CD14-positive monocyte (primary cell): ENCODE data around the gene SERPINA5. TPM values are rescaled to one million over a fixed set of nuclear protein-coding genes. Genes with fewer than 3 reads are reported as not detected.
"Not testable (repeated sequence)": the region's sequence is repeated elsewhere in the genome, so short reads cannot be mapped to it uniquely, and the experiment has no call there.

ENCODE experiments used
- DNase-seq, 3 donors: peaks; one replicate each; pipeline ENCODE4 v3.0.0-alpha.2; 2011 to 2022
- H2AFZ ChIP-seq: 2 replicates; pipeline ENCODE4 v1.6.0; 2012; ENCODE audit warnings: mild to moderate bottlenecking, low read depth, low read length, inconsistent platforms; ENCODE audit not compliant: insufficient read depth, poor library complexity, severe bottlenecking
- H3K27ac ChIP-seq, 2 donors: 1 replicate in 1 of 2; 2 replicates in 1 of 2; pipeline ENCODE4 v1.5.1; 2012 to 2013; ENCODE audit warnings: low read length in 2 of 2, control low read depth in 1 of 2, inconsistent platforms in 1 of 2, low read depth in 1 of 2, mild to moderate bottlenecking in 1 of 2
- H3K27me3 ChIP-seq, 2 donors: one replicate each; pipeline versions ENCODE4 v1.6.0 to v1.6.1; 2011 to 2013; ENCODE audit warnings: low read length in 2 of 2; ENCODE audit not compliant: control insufficient read depth in 2 of 2, insufficient read depth in 2 of 2
- H3K36me3 ChIP-seq, 2 donors: replicated peaks in 1 of 2; 1 replicate in 1 of 2; 2 replicates in 1 of 2; pipeline versions ENCODE4 v1.5.1 to v1.6.1; 2012 to 2013; ENCODE audit warnings: low read length in 2 of 2, control low read depth in 1 of 2, inconsistent platforms in 1 of 2, mild to moderate bottlenecking in 1 of 2; ENCODE audit not compliant: insufficient read depth in 2 of 2, control insufficient read depth in 1 of 2
- H3K4me1 ChIP-seq, 2 donors: 1 replicate in 1 of 2; 2 replicates in 1 of 2; pipeline versions ENCODE4 v1.5.1 to v1.6.1; 2012 to 2013; ENCODE audit warnings: low read length in 2 of 2, control low read depth in 1 of 2, inconsistent platforms in 1 of 2, mild to moderate bottlenecking in 1 of 2, moderate library complexity in 1 of 2; ENCODE audit not compliant: insufficient read depth in 2 of 2, control insufficient read depth in 1 of 2
- H3K4me2 ChIP-seq: replicated peaks from 2 replicates; pipeline ENCODE3; 2012; ENCODE audit warnings: low read length, moderate library complexity, mild to moderate bottlenecking; ENCODE audit not compliant: poor library complexity, severe bottlenecking; ENCODE audit errors: extremely low read depth
- H3K4me3 ChIP-seq, 3 experiments: fragments of 200-600 bp in 1 of 3; sonication (generic) in 1 of 3; replicated peaks in 1 of 3; 1 replicate in 2 of 3; 2 replicates in 1 of 3; pipeline ENCODE4 v1.5.1; 2011 to 2013; ENCODE audit warnings: low read length in 3 of 3, mild to moderate bottlenecking in 3 of 3, control low read depth in 2 of 3, low read depth in 2 of 3, inconsistent platforms in 1 of 3, moderate library complexity in 1 of 3
- H3K79me2 ChIP-seq: 2 replicates; pipeline ENCODE4 v1.6.0; 2012; ENCODE audit warnings: mild to moderate bottlenecking, control low read depth, inconsistent platforms, low read length, moderate library complexity; ENCODE audit not compliant: insufficient read depth
- H3K9ac ChIP-seq: 2 replicates; pipeline ENCODE4 v1.6.0; 2017; ENCODE audit warnings: low read length, mild to moderate bottlenecking; ENCODE audit not compliant: insufficient read depth, poor library complexity, severe bottlenecking
- H3K9me3 ChIP-seq, 2 donors: replicated peaks in 1 of 2; 1 replicate in 1 of 2; 2 replicates in 1 of 2; pipeline versions ENCODE4 v1.5.1 to v1.6.1; 2012 to 2013; ENCODE audit warnings: low read length in 2 of 2, control low read depth in 1 of 2; ENCODE audit not compliant: control insufficient read depth in 1 of 2, insufficient read depth in 1 of 2
- H4K20me1 ChIP-seq: 2 replicates; pipeline ENCODE4 v1.6.0; 2012; ENCODE audit warnings: mild to moderate bottlenecking, low read length, control low read depth, moderate library complexity; ENCODE audit not compliant: insufficient read depth
- H3K27ac Mint-ChIP-seq, 7 donors: one replicate each; pipeline ENCODE4 v1.8.0; 2020; ENCODE audit warnings: mild to moderate bottlenecking in 7 of 7, mixed read lengths in 7 of 7, moderate library complexity in 6 of 7, inconsistent platforms in 2 of 7
- H3K27me3 Mint-ChIP-seq, 3 donors: one replicate each; pipeline ENCODE4 v1.8.0; 2021 to 2022; ENCODE audit warnings: low read depth in 3 of 3, mild to moderate bottlenecking in 3 of 3, mixed read lengths in 3 of 3, moderate library complexity in 3 of 3, inconsistent platforms in 1 of 3
- H3K36me3 Mint-ChIP-seq, 2 donors: one replicate each; pipeline ENCODE4 v1.8.0; 2020; ENCODE audit warnings: mixed read lengths in 2 of 2, inconsistent platforms in 1 of 2, mild to moderate bottlenecking in 1 of 2
- H3K4me1 Mint-ChIP-seq: one replicate; pipeline ENCODE4 v1.8.0; 2020; ENCODE audit warnings: mild to moderate bottlenecking, mixed read lengths
- H3K4me3 Mint-ChIP-seq, 2 donors: one replicate each; pipeline ENCODE4 v1.8.0; 2020; ENCODE audit warnings: mild to moderate bottlenecking in 2 of 2, mixed read lengths in 2 of 2, moderate library complexity in 1 of 2
- H3K9me3 Mint-ChIP-seq, 7 donors: one replicate each; pipeline ENCODE4 v1.8.0; 2020 to 2022; ENCODE audit warnings: mixed read lengths in 7 of 7, mild to moderate bottlenecking in 6 of 7, moderate library complexity in 6 of 7, inconsistent platforms in 2 of 7
- CTCF ChIP-seq: fragments of 200-600 bp; IDR thresholded peaks from one replicate; pipeline ENCODE4 v1.8.0; 2022; ENCODE audit warnings: antibody characterized with exemption, mild to moderate bottlenecking
- WGBS: methylation state at CpG from one replicate; pipeline ENCODE4 v1.1.5; 2013; ENCODE audit warnings: missing lambda C conversion rate; ENCODE audit not compliant: insufficient coverage; 5-methylcytosine and 5-hydroxymethylcytosine counted together
- intact Hi-C, 2 donors: fragments of 100-400 bp; cut with micrococcal nuclease; formaldehyde crosslinking; loops; one replicate each; pipeline versions ENCODE4 v1.15.0 to v1.15.1; 2023
- polyA plus RNA-seq, 3 donors: library from polyadenylated mRNA; depleted of rRNA in 1 of 3; unstranded in 2 of 3; stranded (reverse) in 1 of 3; fragments of 300-500 nt in 2 of 3; fragments of >200 nt in 1 of 3; fragmentation: Illumina TruSeq in 2 of 3; gene quantifications; 1 replicate in 2 of 3; 2 replicates in 1 of 3; pipeline ENCODE4 v1.2.3, GENCODE V29; 2012 to 2021

Gene SERPINA5
- polyA plus RNA-seq, 3 donors, result not detected

GRCh38 chr14:94574336-94574735 lies 6.9 kb upstream of the SERPINA5 start:
- H3K4me3 ChIP-seq, result no peak overlapping the region
- no peak overlapping the region for H3K27ac ChIP-seq
- Mint-ChIP-seq H3K36me3 (no peaks in the 10 kb centered on the region), H3K27ac (no peak overlapping the region), H3K27me3 (peaks cover 0 to 2% (median 0%) of the 10 kb centered on the region in 3 donors), H3K4me3 (no peak overlapping the region), H3K9me3 (peaks cover 0 to 12% (median 5%) of the 10 kb centered on the region in 7 donors), H3K4me1 (no peaks in the 10 kb centered on the region)
- H3K79me2 ChIP-seq, result no peaks in the 10 kb centered on the region
- H4K20me1 ChIP-seq, result no peaks in the 10 kb centered on the region
- H3K4me1 ChIP-seq, result no peaks in the 10 kb centered on the region
- H3K36me3 ChIP-seq, result no peaks in the 10 kb centered on the region
- H3K9me3 ChIP-seq, result no peaks in the 10 kb centered on the region
- H3K4me2 ChIP-seq, result no peak overlapping the region
- H2AFZ ChIP-seq, result no peak overlapping the region
- intact Hi-C loops, result no loop called here
- WGBS, result 100% methylated on average over 1 of the region's 3 CpGs
- H3K9ac ChIP-seq, result no peak overlapping the region
- TF ChIP-seq CTCF, result no peak
- H3K27me3 ChIP-seq, result no peaks in the 10 kb centered on the region
- DNase-seq, result no peak

GRCh38 chr14:94575730-94576585 lies 5.3 kb upstream of the SERPINA5 start:
- H3K36me3 ChIP-seq, result no peaks in the 10 kb centered on the region
- no peaks in the 10 kb centered on the region for H3K4me1 ChIP-seq
- no peak overlapping the region for H2AFZ ChIP-seq
- Mint-ChIP-seq H3K4me1 (no peaks in the 10 kb centered on the region), H3K36me3 (no peaks in the 10 kb centered on the region), H3K27ac (no peak overlapping the region), H3K9me3 (peaks cover 0 to 12% (median 3%) of the 10 kb centered on the region in 7 donors), H3K4me3 (no peak overlapping the region), H3K27me3 (peaks cover 0 to 2% (median 2%) of the 10 kb centered on the region in 3 donors)
- no peaks in the 10 kb centered on the region for H3K27me3 ChIP-seq
- peaks cover 0 to under 1% of the 10 kb centered on the region in 2 donors for H3K9me3 ChIP-seq
- no peak overlapping the region for H3K4me3 ChIP-seq
- no peaks in the 10 kb centered on the region for H4K20me1 ChIP-seq
- TF ChIP-seq CTCF, result no peak
- H3K4me2 ChIP-seq, result no peak overlapping the region
- WGBS, result 98% methylated on average over 5 of the region's 5 CpGs
- H3K27ac ChIP-seq, result no peak overlapping the region
- no peaks in the 10 kb centered on the region for H3K79me2 ChIP-seq
- intact Hi-C loops, result no loop called here
- H3K9ac ChIP-seq, result no peak overlapping the region
- no peak for DNase-seq

- H3K36me3 ChIP-seq, H3K4me1 ChIP-seq, H3K79me2 ChIP-seq, H3K9me3 ChIP-seq, H3K27me3 ChIP-seq, H3K27ac Mint-ChIP-seq, H4K20me1 ChIP-seq, DNase-seq, H3K9me3 Mint-ChIP-seq, H3K36me3 Mint-ChIP-seq, H3K4me2 ChIP-seq, H3K27me3 Mint-ChIP-seq, H3K9ac ChIP-seq, H3K4me1 Mint-ChIP-seq, intact Hi-C loops, H3K4me3 ChIP-seq, H3K4me3 Mint-ChIP-seq, H2AFZ ChIP-seq, H3K27ac ChIP-seq: not testable (repeated sequence)
Measured at GRCh38 chr14:94577472-94577871, 3.8 kb upstream of the SERPINA5 start.
